IPS-11a (cell line): Measurements from ENCODE around the gene GOLGA6B.
"Not testable (repeated sequence)": the region's sequence is repeated elsewhere in the genome, so short reads cannot be mapped to it uniquely, and the experiment has no call there.

Experiments
- H3K4me3 ChIP-seq: one replicate; pipeline ENCODE4 v1.5.1; 2013; ENCODE audit warnings: low read depth, low read length, control low read depth

The GOLGA6B gene

GRCh38 chr15:72654397-72654796 lies at the start of gene GOLGA6B:
TSS of gene GOLGA6B (plus strand) at chr15:72654697. CDS start at chr15:72654738, 41 bp downstream.
- H3K4me3 ChIP-seq, result not testable (repeated sequence)

GRCh38 chr15:72604794-72605193 lies 49.7 kb upstream of the GOLGA6B start:
- no peak overlapping the region for H3K4me3 ChIP-seq

- H3K4me3 ChIP-seq, result not testable (repeated sequence)
Observed at GRCh38 chr15:72608084-72608483, 46.4 kb upstream of the GOLGA6B start.

- no peak overlapping the region for H3K4me3 ChIP-seq
Observed at GRCh38 chr15:72609862-72610261, 44.6 kb upstream of the GOLGA6B start.

GRCh38 chr15:72612324-72612723 lies 42.2 kb upstream of the GOLGA6B start:
- not testable (repeated sequence) for H3K4me3 ChIP-seq

GRCh38 chr15:72614810-72615532 lies 39.5 kb upstream of the GOLGA6B start:
- H3K4me3 ChIP-seq, result no peak overlapping the region

GRCh38 chr15:72615533-72616233 lies 38.8 kb upstream of the GOLGA6B start:
- H3K4me3 ChIP-seq, result not testable (repeated sequence)

- no peak overlapping the region for H3K4me3 ChIP-seq
Observed at GRCh38 chr15:72616491-72617210, 37.8 kb upstream of the GOLGA6B start.

GRCh38 chr15:72623854-72624253 lies 30.6 kb upstream of the GOLGA6B start:
- not testable (repeated sequence) for H3K4me3 ChIP-seq

- not testable (repeated sequence) for H3K4me3 ChIP-seq
Observed at GRCh38 chr15:72626153-72626552, 28.3 kb upstream of the GOLGA6B start.

- H3K4me3 ChIP-seq, result not testable (repeated sequence)
Observed at GRCh38 chr15:72628249-72629067, 26.0 kb upstream of the GOLGA6B start.

- not testable (repeated sequence) for H3K4me3 ChIP-seq
Observed at GRCh38 chr15:72629068-72629570, 25.4 kb upstream of the GOLGA6B start.

GRCh38 chr15:72636519-72637282 lies 17.8 kb upstream of the GOLGA6B start:
- peak overlapping the region; percentile 27 for H3K4me3 ChIP-seq

- H3K4me3 ChIP-seq, result not testable (repeated sequence)
Observed at GRCh38 chr15:72639759-72640483, 14.6 kb upstream of the GOLGA6B start.

GRCh38 chr15:72642271-72642670 lies 12.2 kb upstream of the GOLGA6B start:
- not testable (repeated sequence) for H3K4me3 ChIP-seq

- H3K4me3 ChIP-seq, result not testable (repeated sequence)
Observed at GRCh38 chr15:72648631-72649253, 5.8 kb upstream of the GOLGA6B start.

GRCh38 chr15:72656014-72656413 lies 1.5 kb downstream of the GOLGA6B start:
- H3K4me3 ChIP-seq, result not testable (repeated sequence)

GRCh38 chr15:72661081-72661480 lies 6.6 kb downstream of the GOLGA6B start:
- H3K4me3 ChIP-seq, result not testable (repeated sequence)

- H3K4me3 ChIP-seq, result not testable (repeated sequence)
Observed at GRCh38 chr15:72663931-72664330, 9.4 kb downstream of the GOLGA6B start.
